GM12875 (cell line): ENCODE results near the gene HRH2.

Source experiments
- H3K4me3 ChIP-seq: one replicate; pipeline ENCODE4 v1.5.1; 2011; ENCODE audit warnings: low read depth, low read length, control low read depth
- TF ChIP-seq, protein P1 (sequence below): IDR thresholded peaks from 2 replicates; pipeline ENCODE4 v1.5.1; 2011; ENCODE audit warnings: low read depth, mild to moderate bottlenecking, control low read depth, inconsistent platforms, low read length, moderate library complexity, borderline replicate concordance; ENCODE audit not compliant: insufficient read depth

The HRH2 gene

DNA sequence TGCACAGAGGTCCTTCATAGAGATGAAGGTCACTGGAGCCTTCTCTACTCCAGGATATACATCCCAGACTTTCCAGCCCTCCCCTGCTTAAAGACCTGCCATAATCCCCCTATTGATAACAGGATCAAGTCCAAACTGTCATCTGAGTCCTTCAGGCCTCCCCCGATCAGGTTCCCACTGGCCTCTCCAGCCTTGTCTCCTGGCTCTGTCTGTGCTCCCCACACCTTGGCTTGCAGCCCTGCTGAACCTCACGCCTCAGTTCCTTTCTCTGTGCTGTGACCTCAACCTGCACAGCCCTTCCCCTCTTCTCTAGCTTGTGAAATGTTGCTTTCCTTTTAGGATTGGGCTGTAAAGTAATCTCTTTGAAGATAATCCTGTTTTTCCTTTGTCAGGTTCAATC lies 2.5 kb upstream of the HRH2 start:
- H3K4me3 ChIP-seq: no peak overlapping the region
- TF ChIP-seq, protein P1, sequence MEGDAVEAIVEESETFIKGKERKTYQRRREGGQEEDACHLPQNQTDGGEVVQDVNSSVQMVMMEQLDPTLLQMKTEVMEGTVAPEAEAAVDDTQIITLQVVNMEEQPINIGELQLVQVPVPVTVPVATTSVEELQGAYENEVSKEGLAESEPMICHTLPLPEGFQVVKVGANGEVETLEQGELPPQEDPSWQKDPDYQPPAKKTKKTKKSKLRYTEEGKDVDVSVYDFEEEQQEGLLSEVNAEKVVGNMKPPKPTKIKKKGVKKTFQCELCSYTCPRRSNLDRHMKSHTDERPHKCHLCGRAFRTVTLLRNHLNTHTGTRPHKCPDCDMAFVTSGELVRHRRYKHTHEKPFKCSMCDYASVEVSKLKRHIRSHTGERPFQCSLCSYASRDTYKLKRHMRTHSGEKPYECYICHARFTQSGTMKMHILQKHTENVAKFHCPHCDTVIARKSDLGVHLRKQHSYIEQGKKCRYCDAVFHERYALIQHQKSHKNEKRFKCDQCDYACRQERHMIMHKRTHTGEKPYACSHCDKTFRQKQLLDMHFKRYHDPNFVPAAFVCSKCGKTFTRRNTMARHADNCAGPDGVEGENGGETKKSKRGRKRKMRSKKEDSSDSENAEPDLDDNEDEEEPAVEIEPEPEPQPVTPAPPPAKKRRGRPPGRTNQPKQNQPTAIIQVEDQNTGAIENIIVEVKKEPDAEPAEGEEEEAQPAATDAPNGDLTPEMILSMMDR: no peak

DNA sequence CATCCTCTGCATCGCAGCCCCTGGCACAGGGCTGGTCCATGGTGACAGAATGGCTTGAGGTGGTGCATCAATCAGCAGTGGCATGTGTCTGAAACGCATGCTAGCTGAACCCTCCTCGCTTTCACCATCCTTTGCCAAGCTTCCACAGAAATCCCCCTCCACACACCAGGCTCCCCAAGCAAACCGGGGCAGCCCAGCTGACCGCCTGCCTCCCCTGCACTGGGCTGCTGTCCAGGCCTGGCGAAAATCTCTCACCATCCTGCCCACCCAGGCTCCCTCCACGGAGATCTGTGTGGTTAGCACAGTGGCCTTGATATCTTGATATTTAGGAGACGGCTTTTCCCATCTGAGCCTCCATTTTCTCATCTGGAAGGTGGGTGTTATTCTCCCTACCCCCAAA lies 905 bp upstream of the HRH2 start:
- TF ChIP-seq, protein P1: no peak
- no peak overlapping the region for H3K4me3 ChIP-seq

DNA sequence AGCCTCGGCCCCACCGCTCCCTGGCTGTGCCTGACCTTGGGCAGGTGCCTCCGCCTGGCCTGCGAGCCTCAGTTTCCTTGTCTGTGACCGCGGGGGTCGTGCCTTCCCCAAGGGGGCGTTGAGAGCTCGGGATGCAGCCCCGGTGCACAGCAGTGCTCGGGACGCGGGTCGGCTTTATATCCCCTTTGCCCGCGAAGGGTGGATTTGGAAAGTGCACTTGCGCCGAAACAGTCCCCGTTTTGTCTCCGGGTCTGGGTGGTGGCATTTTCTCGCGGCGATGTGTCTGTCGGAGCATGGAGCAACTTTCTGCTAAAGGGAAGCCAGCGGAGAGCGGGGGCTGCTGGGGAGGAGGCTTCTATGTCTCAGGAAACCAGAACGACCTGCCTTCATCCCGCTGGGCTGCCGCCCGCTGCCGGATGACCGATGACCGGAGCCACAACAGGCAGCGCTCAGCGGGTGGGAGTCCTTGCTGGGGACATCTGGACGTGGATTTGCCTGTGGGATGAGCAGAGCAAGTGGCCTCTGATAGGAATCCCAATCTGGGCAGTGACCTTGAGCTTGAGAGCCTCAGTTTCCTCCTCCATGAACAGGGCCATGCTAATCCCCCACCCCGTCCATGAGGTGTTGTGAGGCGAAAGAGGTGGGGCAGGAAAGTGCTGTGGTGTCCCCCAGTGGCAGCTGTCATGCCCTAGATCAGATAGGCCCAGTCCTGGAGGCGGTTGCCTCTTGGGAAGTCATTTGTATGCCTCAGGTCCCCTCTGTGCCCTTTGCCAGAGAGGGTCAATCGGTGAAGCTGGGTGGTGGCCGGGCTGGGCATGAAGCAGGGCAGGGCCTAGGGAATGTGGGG lies 651 bp downstream of the HRH2 start:
- TF ChIP-seq, protein P1: no peak
- no peak overlapping the region for H3K4me3 ChIP-seq

DNA sequence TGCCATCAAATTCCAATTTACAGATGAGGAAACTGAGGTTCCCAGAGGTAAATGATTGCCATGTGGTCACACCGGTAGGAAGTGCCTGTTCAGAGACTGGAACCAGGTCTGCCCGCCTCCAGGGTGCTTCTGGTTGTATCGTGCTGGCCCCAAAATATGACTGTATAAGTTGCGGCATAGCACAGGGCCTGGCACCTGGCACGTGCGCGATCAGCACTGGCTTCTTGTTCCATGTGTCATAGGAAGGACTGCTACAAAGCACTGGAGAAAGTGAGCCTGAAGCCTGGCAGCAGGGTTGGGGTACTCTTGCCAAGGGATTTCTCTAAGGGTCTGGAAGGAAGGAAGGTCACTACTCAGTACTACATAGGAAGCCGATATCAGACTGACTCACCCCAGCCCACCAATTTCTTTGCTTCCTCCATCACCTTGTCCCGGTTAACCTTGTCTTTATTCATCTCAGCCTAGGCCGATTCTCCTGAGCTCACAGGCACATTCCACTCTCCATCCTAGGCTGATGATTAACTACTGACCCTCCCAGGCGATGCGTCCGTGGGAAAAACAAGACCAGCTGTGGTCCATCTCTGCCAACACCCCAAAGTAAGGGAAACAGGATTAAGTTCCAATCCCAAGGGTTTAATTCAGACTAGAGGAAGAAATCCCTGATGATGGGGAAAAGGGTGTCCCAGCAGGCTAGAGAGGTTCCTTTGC lies 1.8 kb downstream of the HRH2 start:
- TF ChIP-seq, protein P1: no peak
- H3K4me3 ChIP-seq: no peak overlapping the region

DNA sequence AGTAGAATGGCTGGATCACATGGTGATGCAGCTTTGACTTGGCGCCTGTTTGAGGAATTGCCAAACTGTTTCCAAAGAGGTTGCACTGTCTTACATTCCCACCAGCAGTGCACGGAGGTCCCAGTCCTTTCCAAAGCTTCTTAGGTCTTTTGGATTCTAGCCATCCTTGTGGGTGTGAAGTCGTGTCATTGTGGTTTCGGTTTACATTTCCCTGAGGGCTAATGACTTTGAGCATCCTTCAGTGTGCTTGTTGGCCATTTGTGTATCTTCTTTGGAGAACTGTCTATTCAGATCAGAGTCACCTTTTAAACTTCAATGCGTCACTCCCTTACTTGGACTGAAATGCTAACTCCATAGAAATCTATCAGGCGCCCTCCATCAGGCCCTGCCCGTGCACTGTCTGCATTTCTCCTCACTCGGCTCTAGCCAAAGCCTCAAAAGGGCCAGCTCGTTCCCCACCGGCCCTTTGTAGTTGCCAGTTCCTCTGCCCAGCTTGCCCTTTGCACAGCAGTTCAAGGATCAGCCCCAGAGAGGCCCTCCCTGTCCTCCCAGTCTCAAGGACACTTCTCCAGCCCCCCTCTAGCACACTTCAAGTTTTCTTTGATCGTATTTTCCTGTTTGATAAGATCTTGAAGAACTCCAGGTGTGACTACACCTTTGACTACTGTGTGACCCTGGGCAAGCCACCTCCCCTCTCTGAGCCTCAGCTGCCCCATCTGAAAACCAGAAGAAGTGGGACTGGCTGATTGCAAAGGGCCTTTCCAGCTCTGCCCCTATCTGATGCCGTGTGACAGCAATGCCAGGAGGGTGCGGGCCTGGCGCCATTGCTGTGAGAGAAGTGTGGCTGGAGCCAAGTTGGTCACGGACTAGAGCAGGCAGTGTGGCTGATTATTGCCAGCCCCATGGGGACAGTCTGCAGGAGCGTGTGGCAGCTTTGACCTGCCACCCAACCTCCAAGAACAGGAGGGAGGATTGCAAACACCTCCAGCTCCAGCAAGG lies 5.6 kb downstream of the HRH2 start:
- no peak overlapping the region for H3K4me3 ChIP-seq
- TF ChIP-seq, protein P1: no peak

DNA sequence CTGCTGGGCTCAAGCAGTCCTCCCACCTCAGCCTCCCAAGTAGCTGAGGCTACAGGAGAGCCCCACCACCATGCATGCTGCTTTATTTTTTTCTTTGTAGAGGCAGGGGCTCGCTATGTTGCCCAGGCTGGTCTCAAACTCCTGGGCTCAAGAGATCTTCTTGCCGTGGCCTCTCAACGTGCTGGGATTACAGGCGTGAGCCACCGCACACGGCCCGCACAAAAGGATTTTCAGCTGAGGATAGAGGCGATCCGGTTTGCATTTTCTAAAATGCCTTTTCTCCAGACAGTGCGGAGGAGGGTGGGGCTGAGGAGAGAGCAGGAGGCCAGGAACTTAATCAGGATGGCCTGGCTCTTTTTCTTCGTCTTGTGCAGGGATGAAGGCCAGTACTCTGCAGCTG lies 6.9 kb downstream of the HRH2 start:
- H3K4me3 ChIP-seq: no peak overlapping the region
- TF ChIP-seq, protein P1: no peak
